Heart right ventricle (tissue), 16 donors: ENCODE measurements around the gene C17orf50. TPM values are rescaled to one million over a fixed set of nuclear protein-coding genes. Genes with fewer than 3 reads are reported as not detected.
"Not testable (repeated sequence)": the region's sequence is repeated elsewhere in the genome, so short reads cannot be mapped to it uniquely, and the experiment has no call there.

Source experiments
- ATAC-seq, 8 donors: fragments of 200-7000 bp; cut with Tn5 transposase; one replicate each; pipeline ENCODE4 v1.9.1; 2020; ENCODE audit warnings: mild to moderate bottlenecking in 8 of 8, moderate library complexity in 8 of 8, moderate number of reproducible peaks in 1 of 8
- DNase-seq, 2 donors: peaks; one replicate each; pipeline ENCODE4 v3.0.0-alpha.2; 2020
- H3K27ac ChIP-seq, 10 donors: fragments of 200-600 bp; sonication (generic) in 2 of 10; one replicate each; pipeline versions ENCODE4 v1.5.0 to v1.8.0; 2020 to 2022; ENCODE audit warnings: mild to moderate bottlenecking in 3 of 10
- H3K27me3 ChIP-seq, 7 donors: fragments of 200-600 bp; one replicate each; pipeline ENCODE4 v1.8.0; 2021 to 2022; ENCODE audit warnings: mild to moderate bottlenecking in 2 of 7
- H3K36me3 ChIP-seq, 9 donors: fragments of 200-600 bp; sonication (generic) in 1 of 9; one replicate each; pipeline versions ENCODE4 v1.5.0 to v1.8.0; 2020 to 2022; ENCODE audit warnings: mild to moderate bottlenecking in 2 of 9
- H3K4me1 ChIP-seq, 9 donors: fragments of 200-600 bp; sonication (generic) in 1 of 9; one replicate each; pipeline versions ENCODE4 v1.5.0 to v1.8.0; 2020 to 2022; ENCODE audit warnings: mild to moderate bottlenecking in 4 of 9
- H3K4me3 ChIP-seq, 10 donors: fragments of 200-600 bp; sonication (generic) in 2 of 10; one replicate each; pipeline versions ENCODE4 v1.5.0 to v1.8.0; 2020 to 2022; ENCODE audit warnings: mild to moderate bottlenecking in 7 of 10, moderate library complexity in 2 of 10
- H3K9me3 ChIP-seq, 11 donors: fragments of 200-600 bp in 10 of 11; sonication (generic) in 2 of 11; one replicate each; pipeline versions ENCODE4 v1.5.0 to v1.8.0; 2013 to 2022; ENCODE audit warnings: mild to moderate bottlenecking in 2 of 11, control low read depth in 1 of 11, moderate library complexity in 1 of 11
- CTCF ChIP-seq, 9 donors: fragments of 200-600 bp; sonication (generic) in 2 of 9; IDR thresholded peaks; one replicate each; pipeline versions ENCODE4 v1.5.0 to v1.8.0; 2021 to 2022; ENCODE audit warnings: antibody characterized with exemption in 9 of 9, mild to moderate bottlenecking in 5 of 9, moderate library complexity in 1 of 9
- WGBS, 2 donors: extraction: QIAGEN DNeasy Blood & Tissue Kit; methylation state at CpG; one replicate each; pipeline ENCODE4 v1.1.7; 2013; ENCODE audit warnings: inconsistent platforms in 1 of 2; 5-methylcytosine and 5-hydroxymethylcytosine counted together
- intact Hi-C, 10 donors: fragments of 100-400 bp; cut with DNase I; formaldehyde crosslinking; loops; one replicate each; pipeline versions ENCODE4 v1.11.1 to v1.14.2; 2022
- polyA plus RNA-seq, 2 donors: library from polyadenylated mRNA; stranded (reverse); fragments of 200-250 nt; gene quantifications; one replicate each; pipeline ENCODE4 v1.2.3, GENCODE V29; 2013
- total RNA-seq, 10 donors: library from RNA; stranded (reverse); fragmentation: NEBNext Ultra II Directional in 3 of 10; extraction: Animal tissue kit (Norgen Biotek cat#: 25700) in 3 of 10; gene quantifications; one replicate each; pipeline versions ENCODE4 v1.2.1 to v1.2.4, GENCODE V29; 2021 to 2023
- donor health status: Arrhythmogenic right ventricular cardiomyopathy.
- donor health status: ischemic (EF 13 %, LVEDD 7.1; RV severe dilation, severe dysfunction).
- donor health status: healthy with polysubstance abuse.
- donor health status: DM: no; HTN: yes; CAD: no.
- donor health status: DM: no; HTN: no; CAD: no.
- donor health status: ischemic (EF 25% LVEDD 6.9; RV normal size, moderate dysfunction).
- donor health status: ischemic (EF 25% LVEDD 5.7; RV mildly dilated, moderate dysfunction).
- donor health status: healthy.
- donor health status: DM: yes; HTN: yes; CAD: no.
- donor health status: Ischemic cardiomyopathy.
- donor health status: ischemic (EF 35%, LVEDD 5.7; RV mildly dilated, moderate dysfunction).
- donor health status: nonischemic (EF 11% LVEDD 7.7; RV severe dilation, severe dysfunction).
- donor health status: DM: yes; HTN: yes; CAD: no.
- donor health status: PGD.
- donor health status: ischemic (EF 29% LVEDD 5.4; RV normal size, mild dysfunction).
- donor health status: nonischemic (EF 23%, LVEDD 6.1; RV moderate dilation, normal function).

Gene C17orf50
- total and polyA plus RNA-seq, 12 donors: not detected

GRCh38 chr17:35748979-35749378 lies 11.7 kb upstream of the C17orf50 start:
- Histone ChIP-seq H3K27me3 (peaks cover 0 to 60% (median 38%) of the 10 kb centered on the region in 7 donors), H3K27ac (no peak overlapping the region), H3K4me1 (peaks cover 0 to 23% (median 9%) of the 10 kb centered on the region in 9 donors), H3K4me3 (no peak overlapping the region), H3K9me3 (no peaks in the 10 kb centered on the region), H3K36me3 (no peaks in the 10 kb centered on the region)
- WGBS, 2 donors: 79 to 92% methylated on average over 6 of the region's 6 CpGs
- intact Hi-C loops: loop anchor here (2.0 to 10.0 kb wide), 8 partner anchors 87 to 584 kb away; no protein-coding TSS in a partner anchor
- no peak for TF ChIP-seq CTCF (IDR thresholded peaks at IDR 0.05)
- ATAC-seq (no peak), DNase-seq (no peak)

GRCh38 chr17:35749560-35750412 lies 10.9 kb upstream of the C17orf50 start:
- 5 to 8% methylated on average over 35 of the region's 35 CpGs for WGBS, 2 donors
- peaks cover 0 to 23% (median 9%) of the 10 kb centered on the region in 9 donors for H3K4me1 ChIP-seq
- ATAC-seq: no peak
- intact Hi-C loops: loop anchor here (2.0 to 10.0 kb wide), 10 partner anchors 87 to 585 kb away; no protein-coding TSS in a partner anchor
- H3K4me3 ChIP-seq: peak overlapping the region in 1 of 10 donors; percentile 15
- DNase-seq: no peak
- no peaks in the 10 kb centered on the region for H3K36me3 ChIP-seq
- no peak overlapping the region for H3K27ac ChIP-seq
- no peak for TF ChIP-seq CTCF (IDR thresholded peaks at IDR 0.05)
- H3K27me3 ChIP-seq: peaks cover 0 to 54% (median 34%) of the 10 kb centered on the region in 7 donors
- H3K9me3 ChIP-seq: no peaks in the 10 kb centered on the region

GRCh38 chr17:35750526-35751395 lies 9.9 kb upstream of the C17orf50 start:
- Histone ChIP-seq H3K4me1 (peaks cover 0 to 23% (median 9%) of the 10 kb centered on the region in 9 donors), H3K27ac (no peak overlapping the region), H3K36me3 (no peaks in the 10 kb centered on the region), H3K4me3 (no peak overlapping the region), H3K9me3 (no peaks in the 10 kb centered on the region), H3K27me3 (peaks cover 0 to 51% (median 34%) of the 10 kb centered on the region in 7 donors)
- intact Hi-C loops: loop anchor here in 2 of 10 donors (2.0 to 5.0 kb wide), 2 partner anchors 90 to 148 kb away; no protein-coding TSS in a partner anchor
- no peak for TF ChIP-seq CTCF (IDR thresholded peaks at IDR 0.05)
- DNase-seq (no peak), ATAC-seq (no peak)
- 75% methylated on average over 10 of the region's 10 CpGs for WGBS, 2 donors

- WGBS, 2 donors: 64 to 71% methylated on average over 4 of the region's 4 CpGs
- H3K4me3 ChIP-seq, H3K27ac ChIP-seq, DNase-seq, ATAC-seq, H3K36me3 ChIP-seq, H3K9me3 ChIP-seq: not testable (repeated sequence)
- H3K27me3 ChIP-seq: peaks cover 0 to 51% (median 34%) of the 10 kb centered on the region in 7 donors
- H3K4me1 ChIP-seq: peaks cover 0 to 23% (median 9%) of the 10 kb centered on the region in 9 donors
- intact Hi-C loops: loop anchor here in 2 of 10 donors (2.0 to 5.0 kb wide), 2 partner anchors 91 to 149 kb away; no protein-coding TSS in a partner anchor
Measured at GRCh38 chr17:35751541-35751940, 9.1 kb upstream of the C17orf50 start.
